ENCODE results near the gene ARHGAP30. TPM values are rescaled to one million over a fixed set of nuclear protein-coding genes. Genes with fewer than 3 reads are reported as not detected.
A peak's percentile ranks its signal among the peaks of the same experiment; 100 is the strongest.

ARHGAP30 gene
- total RNA-seq, 1 experiment from 2014 or later, result 0.55 TPM

- Histone ChIP-seq H3K9me3 (ENCODE audit: low read length) (no peaks in the 10 kb centered on the region), H3K9me2 (replicated peaks; ENCODE audit: low read length) (no peaks in the 10 kb centered on the region), H3K36me3 (ENCODE audit: low read depth, low read length) (no peaks in the 10 kb centered on the region), H3K27ac (ENCODE audit: low read length) (no peak overlapping the region), H3K4me1 (ENCODE audit: insufficient read depth, low read length) (no peaks in the 10 kb centered on the region), H3K4me3 (ENCODE audit: low read length) (no peak overlapping the region), H2AFZ (ENCODE audit: low read length) (no peak overlapping the region), H3K4me2 (ENCODE audit: low read length) (no peak overlapping the region), H3K27me3 (ENCODE audit: low read length) (no peaks in the 10 kb centered on the region), H4K20me1 (ENCODE audit: low read length) (no peaks in the 10 kb centered on the region), H3K9ac (ENCODE audit: low read length) (no peak overlapping the region), H3F3A (ENCODE audit: low read length, unreplicated experiment) (no peaks in the 10 kb centered on the region), H3K79me2 (ENCODE audit: low read length) (no peaks in the 10 kb centered on the region)
- intact Hi-C loops (cut with micrococcal nuclease), result no loop called here
- peak; percentile 72 for ATAC-seq
- POLR2A ChIA-PET (ENCODE audit: unreplicated experiment), result interaction anchor here (0.5 kb wide), 1 partner anchor 29 kb away, joined by 6 read pairs; no protein-coding TSS in a partner anchor
- CTCF ChIA-PET, result interaction anchor here (0.8 to 1.0 kb wide), 2 partner anchors 23 to 26 kb away, joined by 3 to 4 read pairs; no protein-coding TSS in a partner anchor
- BruUV-seq (replicated peaks), result no TSS peak
- no peak for DNase-seq
- TF ChIP-seq EZH2phosphoT487 (IDR thresholded peaks at IDR 0.05; ENCODE audit: borderline replicate concordance, low read length) (no peak), EZH2 (IDR thresholded peaks at IDR 0.05; ENCODE audit: low read length, unreplicated experiment) (no peak), CTCF (conservative IDR thresholded peaks at IDR 0.05; ENCODE audit: low read depth, low read length) (peak; percentile 26; the same call in 1 of the 2 replicates)
Measured at GRCh38 chr1:161073474-161074121, 3.9 kb upstream of the ARHGAP30 start.

GRCh38 chr1:161072751-161073449 lies 3.2 kb upstream of the ARHGAP30 start:
- POLR2A ChIA-PET (ENCODE audit: unreplicated experiment), result interaction anchor here (0.5 kb wide), 1 partner anchor 28 kb away, joined by 6 read pairs; no protein-coding TSS in a partner anchor

More at GRCh38 chr1:161072751-161073449, 3.2 kb upstream of the ARHGAP30 start:
- Histone ChIP-seq H2AFZ (ENCODE audit: low read length) (no peak overlapping the region), H3K27ac (ENCODE audit: low read length) (no peak overlapping the region), H3K4me1 (ENCODE audit: insufficient read depth, low read length) (no peaks in the 10 kb centered on the region), H3K4me3 (ENCODE audit: low read length) (no peak overlapping the region), H3K9ac (ENCODE audit: low read length) (no peak overlapping the region), H3K4me2 (ENCODE audit: low read length) (no peak overlapping the region), H3F3A (ENCODE audit: low read length, unreplicated experiment) (no peaks in the 10 kb centered on the region), H3K27me3 (ENCODE audit: low read length) (no peaks in the 10 kb centered on the region), H3K9me2 (replicated peaks; ENCODE audit: low read length) (no peaks in the 10 kb centered on the region), H4K20me1 (ENCODE audit: low read length) (no peaks in the 10 kb centered on the region), H3K36me3 (ENCODE audit: low read depth, low read length) (no peaks in the 10 kb centered on the region), H3K79me2 (ENCODE audit: low read length) (no peaks in the 10 kb centered on the region), H3K9me3 (ENCODE audit: low read length) (no peaks in the 10 kb centered on the region)
- BruUV-seq (replicated peaks), result no TSS peak
- TF ChIP-seq EZH2phosphoT487 (IDR thresholded peaks at IDR 0.05; ENCODE audit: borderline replicate concordance, low read length), result no peak
- no peak for TF ChIP-seq CTCF (conservative IDR thresholded peaks at IDR 0.05; ENCODE audit: low read depth, low read length)
- no peak for TF ChIP-seq EZH2 (IDR thresholded peaks at IDR 0.05; ENCODE audit: low read length, unreplicated experiment)
- CTCF ChIA-PET, result interaction anchor here (0.8 to 1.0 kb wide), 2 partner anchors 24 to 27 kb away, joined by 3 to 4 read pairs; no protein-coding TSS in a partner anchor
- no peak for ATAC-seq
- no peak for DNase-seq
- intact Hi-C loops (cut with micrococcal nuclease), result loop anchor here (1.0 kb wide), 1 partner anchor 66 kb away; no protein-coding TSS in a partner anchor

All from PC-3 (cell line).